Measurements from ENCODE around the gene ZNF76. TPM values are rescaled to one million over a fixed set of nuclear protein-coding genes. Genes with fewer than 3 reads are reported as not detected.

ZNF76 gene
- total RNA-seq, 4 donors from 2014 or later: 24.5 to 33.0 (median 26.5) TPM

- TF ChIP-seq CTCF (IDR thresholded peaks at IDR 0.05; ENCODE audit: low read depth): no peak
Observed at GRCh38 chr6:35237476-35237875, 22.1 kb upstream of the ZNF76 start.

GRCh38 chr6:35238843-35239289 lies 20.7 kb upstream of the ZNF76 start:
- no peak for TF ChIP-seq CTCF (IDR thresholded peaks at IDR 0.05; ENCODE audit: low read depth)

GRCh38 chr6:35239581-35239980 lies 20.0 kb upstream of the ZNF76 start:
- no peak for TF ChIP-seq CTCF (IDR thresholded peaks at IDR 0.05; ENCODE audit: low read depth)

GRCh38 chr6:35240838-35241801 lies 18.4 kb upstream of the ZNF76 start:
- TF ChIP-seq CTCF (IDR thresholded peaks at IDR 0.05; ENCODE audit: low read depth): no peak

GRCh38 chr6:35242486-35242885 lies 17.0 kb upstream of the ZNF76 start:
- TF ChIP-seq CTCF (IDR thresholded peaks at IDR 0.05; ENCODE audit: low read depth): no peak

- TF ChIP-seq CTCF (IDR thresholded peaks at IDR 0.05; ENCODE audit: low read depth): no peak
Observed at GRCh38 chr6:35242906-35243305, 16.6 kb upstream of the ZNF76 start.

- TF ChIP-seq CTCF (IDR thresholded peaks at IDR 0.05; ENCODE audit: low read depth): no peak
Observed at GRCh38 chr6:35243386-35243958, 16.1 kb upstream of the ZNF76 start.
